ACC112 (cell line): ENCODE measurements around the gene CC2D1A.
"Not testable (repeated sequence)": the region's sequence is repeated elsewhere in the genome, so short reads cannot be mapped to it uniquely, and the experiment has no call there.

ENCODE experiments used
- H2AFZ ChIP-seq: fragments of 200-600 bp; sonication (generic); one replicate; pipeline ENCODE4 v1.6.0; 2017; ENCODE audit warnings: antibody characterized with exemption, low read length; ENCODE audit not compliant: unreplicated experiment
- H3K27ac ChIP-seq: fragments of 200-600 bp; sonication (generic); 2 replicates; pipeline ENCODE4 v1.5.1; 2014; ENCODE audit warnings: low read depth, mild to moderate bottlenecking, antibody characterized with exemption, low read length, moderate library complexity
- H3K27me3 ChIP-seq: fragments of 200-600 bp; sonication (generic); 2 replicates; pipeline ENCODE4 v1.6.1; 2014; ENCODE audit warnings: mild to moderate bottlenecking, antibody characterized with exemption, low read length, moderate library complexity, mixed read lengths; ENCODE audit not compliant: insufficient read depth
- H3K36me3 ChIP-seq: fragments of 200-600 bp; sonication (generic); 2 replicates; pipeline ENCODE4 v1.6.1; 2016; ENCODE audit warnings: mild to moderate bottlenecking, antibody characterized with exemption, low read length, moderate library complexity, mixed read lengths; ENCODE audit not compliant: insufficient read depth
- H3K4me1 ChIP-seq: fragments of 200-600 bp; sonication (generic); one replicate; pipeline ENCODE4 v1.6.1; 2016; ENCODE audit warnings: low read length, mixed read lengths; ENCODE audit not compliant: insufficient read depth, unreplicated experiment, control insufficient read depth
- H3K4me3 ChIP-seq: fragments of 200-600 bp; sonication (generic); 2 replicates; pipeline ENCODE4 v1.5.1; 2014; ENCODE audit warnings: mild to moderate bottlenecking, low read depth, low read length
- H3K79me2 ChIP-seq: fragments of 200-600 bp; sonication (generic); one replicate; pipeline ENCODE4 v1.6.0; 2016; ENCODE audit warnings: low read length; ENCODE audit not compliant: control insufficient read depth, unreplicated experiment, insufficient read depth

CC2D1A gene

GRCh38 chr19:13908674-13909073 lies 2.7 kb downstream of the CC2D1A start:
- Histone ChIP-seq H3K36me3 (no peaks in the 10 kb centered on the region), H2AFZ (no peak overlapping the region), H3K4me3 (no peak overlapping the region), H3K4me1 (peaks cover 5% of the 10 kb centered on the region), H3K27ac (no peak overlapping the region), H3K27me3 (no peaks in the 10 kb centered on the region), H3K79me2 (no peaks in the 10 kb centered on the region)

- H3K79me2 ChIP-seq, result no peaks in the 10 kb centered on the region
- no peaks in the 10 kb centered on the region for H3K36me3 ChIP-seq
- H3K27ac ChIP-seq, result no peak overlapping the region
- no peak overlapping the region for H2AFZ ChIP-seq
- peaks cover 5% of the 10 kb centered on the region for H3K4me1 ChIP-seq
- H3K27me3 ChIP-seq, result no peaks in the 10 kb centered on the region
- H3K4me3 ChIP-seq, result no peak overlapping the region
Observed at GRCh38 chr19:13909430-13909829, 3.4 kb downstream of the CC2D1A start.

GRCh38 chr19:13913352-13913751 lies 7.4 kb downstream of the CC2D1A start:
- Histone ChIP-seq H3K4me1 (no peaks in the 10 kb centered on the region), H3K27me3 (no peaks in the 10 kb centered on the region), H3K4me3 (no peak overlapping the region), H3K36me3 (no peaks in the 10 kb centered on the region), H3K79me2 (no peaks in the 10 kb centered on the region), H2AFZ (no peak overlapping the region), H3K27ac (no peak overlapping the region)

- H3K79me2 ChIP-seq, result no peaks in the 10 kb centered on the region
- no peaks in the 10 kb centered on the region for H3K27me3 ChIP-seq
- H2AFZ ChIP-seq, result no peak overlapping the region
- no peaks in the 10 kb centered on the region for H3K36me3 ChIP-seq
- H3K27ac ChIP-seq, result no peak overlapping the region
- H3K4me1 ChIP-seq, result no peaks in the 10 kb centered on the region
- H3K4me3 ChIP-seq, result no peak overlapping the region
Observed at GRCh38 chr19:13914777-13915176, 8.8 kb downstream of the CC2D1A start.

GRCh38 chr19:13917888-13918406 lies 11.9 kb downstream of the CC2D1A start:
- H3K36me3 ChIP-seq, result peaks cover 17% of the 10 kb centered on the region
- no peak overlapping the region for H3K4me3 ChIP-seq
- H3K27ac ChIP-seq, result no peak overlapping the region
- no peak overlapping the region for H2AFZ ChIP-seq
- H3K4me1 ChIP-seq, result no peaks in the 10 kb centered on the region
- H3K27me3 ChIP-seq, result no peaks in the 10 kb centered on the region
- H3K79me2 ChIP-seq, result no peaks in the 10 kb centered on the region

- Histone ChIP-seq H3K27me3 (no peaks in the 10 kb centered on the region), H3K27ac (no peak overlapping the region), H3K4me1 (no peaks in the 10 kb centered on the region), H3K36me3 (peaks cover 17% of the 10 kb centered on the region), H3K79me2 (no peaks in the 10 kb centered on the region), H3K4me3 (no peak overlapping the region), H2AFZ (no peak overlapping the region)
Observed at GRCh38 chr19:13918726-13919411, 12.9 kb downstream of the CC2D1A start.

- Histone ChIP-seq H3K27ac (no peak overlapping the region), H3K27me3 (no peaks in the 10 kb centered on the region), H2AFZ (no peak overlapping the region), H3K79me2 (no peaks in the 10 kb centered on the region), H3K4me3 (no peak overlapping the region), H3K36me3 (peaks cover 17% of the 10 kb centered on the region), H3K4me1 (no peaks in the 10 kb centered on the region)
Observed at GRCh38 chr19:13920524-13920923, 14.5 kb downstream of the CC2D1A start.

GRCh38 chr19:13920940-13921747 lies 15.1 kb downstream of the CC2D1A start:
- Histone ChIP-seq H2AFZ (no peak overlapping the region), H3K4me3 (no peak overlapping the region), H3K36me3 (peaks cover 17% of the 10 kb centered on the region), H3K27ac (no peak overlapping the region), H3K27me3 (no peaks in the 10 kb centered on the region), H3K79me2 (no peaks in the 10 kb centered on the region), H3K4me1 (no peaks in the 10 kb centered on the region)

GRCh38 chr19:13922118-13922517 lies 16.1 kb downstream of the CC2D1A start:
- not testable (repeated sequence) for H3K27ac ChIP-seq, H3K27me3 ChIP-seq, H2AFZ ChIP-seq, H3K79me2 ChIP-seq, H3K4me3 ChIP-seq, H3K4me1 ChIP-seq
- H3K36me3 ChIP-seq, result peaks cover 17% of the 10 kb centered on the region

- H3K4me1 ChIP-seq, result no peaks in the 10 kb centered on the region
- peaks cover 17% of the 10 kb centered on the region for H3K36me3 ChIP-seq
- no peak overlapping the region for H3K4me3 ChIP-seq
- H3K27me3 ChIP-seq, result no peaks in the 10 kb centered on the region
- H3K27ac ChIP-seq, result no peak overlapping the region
- no peak overlapping the region for H2AFZ ChIP-seq
- H3K79me2 ChIP-seq, result no peaks in the 10 kb centered on the region
Observed at GRCh38 chr19:13923194-13923987, 17.4 kb downstream of the CC2D1A start.
